HEK293 (cell line): Measurements from ENCODE around the gene MCFD2.

Source experiments
- CTCF ChIA-PET: fragments of 350-600 bp; formaldehyde crosslinking; extraction: SDS; loops from one replicate; lab custom pipeline; 2021; ENCODE audit warnings: antibody characterized with exemption; lab: Yijun Ruan, JAX
- POLR2A ChIA-PET: fragments of 300-600 bp; formaldehyde crosslinking; extraction: SDS; loops from one replicate; lab custom pipeline; 2020; ENCODE audit warnings: antibody characterized with exemption, inconsistent platforms; lab: Yijun Ruan, JAX
- H3K27ac ChIP-seq: fragments of 200-500 bp; sonication (Bioruptor generic); 2 replicates; pipeline ENCODE4 v1.5.1; 2014; ENCODE audit warnings: low read depth, low read length, control low read depth, inconsistent platforms; ENCODE audit errors: extremely low read depth
- H3K36me3 ChIP-seq, 2 experiments: fragments of 200-500 bp in 1 of 2; sonication (Bioruptor generic) in 1 of 2; 1 replicate in 1 of 2; 2 replicates in 1 of 2; pipeline ENCODE4 v1.5.1; 2014 to 2017; ENCODE audit warnings: inconsistent platforms in 2 of 2, low read length in 2 of 2; ENCODE audit not compliant: control insufficient read depth in 2 of 2, insufficient read depth in 1 of 2
- H3K4me1 ChIP-seq: fragments of 200-500 bp; sonication (Bioruptor generic); 2 replicates; pipeline ENCODE4 v1.5.1; 2014; ENCODE audit warnings: mild to moderate bottlenecking, low read length, inconsistent platforms; ENCODE audit not compliant: control insufficient read depth, insufficient read depth
- H3K4me3 ChIP-seq: 2 replicates; pipeline ENCODE4 v1.5.1; 2011; ENCODE audit warnings: low read depth, mild to moderate bottlenecking, control low read depth, low read length, moderate library complexity
- H3K9me3 ChIP-seq: fragments of 200-500 bp; sonication (Bioruptor generic); 2 replicates; pipeline ENCODE4 v1.5.1; 2014; ENCODE audit warnings: low read depth, low read length, inconsistent platforms; ENCODE audit not compliant: control insufficient read depth, insufficient read depth
- CTCF ChIP-seq: fragments of 450-650 bp; formaldehyde crosslinking; IDR thresholded peaks from 2 replicates; pipeline ENCODE4 v1.5.1; 2016; ENCODE audit warnings: missing biosample characterization, missing genetic modification characterization
- GFI1B ChIP-seq: fragments of 450-650 bp; formaldehyde crosslinking; IDR thresholded peaks from 2 replicates; pipeline ENCODE4 v1.5.1; 2016; ENCODE audit warnings: missing biosample characterization, missing genetic modification characterization
- GLIS1 ChIP-seq: fragments of 450-650 bp; formaldehyde crosslinking; IDR thresholded peaks from 2 replicates; pipeline ENCODE4 v1.5.1; 2016; ENCODE audit warnings: missing biosample characterization, missing genetic modification characterization
- HOXA7 ChIP-seq: sonication (generic); formaldehyde crosslinking; IDR thresholded peaks from 2 replicates; pipeline ENCODE4 v1.8.1; 2022; ENCODE audit warnings: missing genetic modification reagents, borderline replicate concordance
- MZF1 ChIP-seq: fragments of 450-650 bp; formaldehyde crosslinking; IDR thresholded peaks from 2 replicates; pipeline ENCODE4 v1.5.1; 2017; ENCODE audit warnings: missing biosample characterization, missing genetic modification characterization, borderline replicate concordance
- OSR2 ChIP-seq: fragments of 450-650 bp; formaldehyde crosslinking; IDR thresholded peaks from 2 replicates; pipeline ENCODE4 v1.5.1; 2016; ENCODE audit warnings: missing biosample characterization, missing genetic modification characterization
- PRDM1 ChIP-seq: fragments of 450-650 bp; formaldehyde crosslinking; IDR thresholded peaks from 2 replicates; pipeline ENCODE4; 2016; ENCODE audit warnings: missing biosample characterization, missing genetic modification characterization
- RBAK ChIP-seq: fragments of 450-650 bp; formaldehyde crosslinking; IDR thresholded peaks from 2 replicates; pipeline ENCODE4 v1.5.1; 2016; ENCODE audit warnings: missing biosample characterization, missing genetic modification characterization
- REPIN1 ChIP-seq: fragments of 450-650 bp; formaldehyde crosslinking; IDR thresholded peaks from 2 replicates; pipeline ENCODE4 v1.5.1; 2017; ENCODE audit warnings: missing biosample characterization, missing genetic modification characterization, low read depth
- ZBTB1 ChIP-seq: fragments of 450-650 bp; formaldehyde crosslinking; IDR thresholded peaks from 2 replicates; pipeline ENCODE4 v1.5.1; 2016; ENCODE audit warnings: missing biosample characterization, missing genetic modification characterization
- ZBTB8A ChIP-seq: fragments of 450-650 bp; formaldehyde crosslinking; IDR thresholded peaks from 2 replicates; pipeline ENCODE4 v1.5.1; 2016; ENCODE audit warnings: missing biosample characterization, missing genetic modification characterization
- ZNF138 ChIP-seq: fragments of 450-650 bp; formaldehyde crosslinking; IDR thresholded peaks from 2 replicates; pipeline ENCODE4 v1.5.1; 2016; ENCODE audit warnings: missing biosample characterization, missing genetic modification characterization, borderline replicate concordance
- ZNF157 ChIP-seq: fragments of 450-650 bp; formaldehyde crosslinking; IDR thresholded peaks from 2 replicates; pipeline ENCODE4 v1.5.1; 2016; ENCODE audit warnings: missing biosample characterization, missing genetic modification characterization
- ZNF2 ChIP-seq: fragments of 450-650 bp; formaldehyde crosslinking; IDR thresholded peaks from 2 replicates; pipeline ENCODE4 v1.5.1; 2016; ENCODE audit warnings: missing biosample characterization, missing genetic modification characterization
- ZNF24 ChIP-seq: fragments of 450-650 bp; formaldehyde crosslinking; IDR thresholded peaks from 2 replicates; pipeline ENCODE4 v1.5.1; 2016; ENCODE audit warnings: missing biosample characterization, missing genetic modification characterization
- ZNF350 ChIP-seq: fragments of 450-650 bp; formaldehyde crosslinking; IDR thresholded peaks from 2 replicates; pipeline ENCODE4 v1.5.0; 2017; ENCODE audit warnings: missing biosample characterization, mild to moderate bottlenecking, missing genetic modification characterization
- ZNF426 ChIP-seq: fragments of 450-650 bp; formaldehyde crosslinking; IDR thresholded peaks from 2 replicates; pipeline ENCODE4 v1.5.1; 2017; ENCODE audit warnings: missing biosample characterization, missing genetic modification characterization, mild to moderate bottlenecking, inconsistent platforms, moderate library complexity
- ZNF433 ChIP-seq: fragments of 450-650 bp; formaldehyde crosslinking; IDR thresholded peaks from 2 replicates; pipeline ENCODE4 v1.5.1; 2016; ENCODE audit warnings: missing biosample characterization, missing genetic modification characterization, low read depth
- ZNF530 ChIP-seq: fragments of 450-650 bp; formaldehyde crosslinking; IDR thresholded peaks from 2 replicates; pipeline ENCODE4 v1.5.1; 2016; ENCODE audit warnings: low read depth, missing biosample characterization, missing genetic modification characterization
- ZNF580 ChIP-seq: fragments of 450-650 bp; formaldehyde crosslinking; IDR thresholded peaks from 2 replicates; pipeline ENCODE4 v1.5.1; 2016; ENCODE audit warnings: missing biosample characterization, missing genetic modification characterization
- ZNF596 ChIP-seq: fragments of 450-650 bp; IDR thresholded peaks from 2 replicates; pipeline ENCODE4 v1.5.0; 2018; ENCODE audit warnings: missing biosample characterization, mild to moderate bottlenecking, missing genetic modification characterization, moderate library complexity
- ZNF624 ChIP-seq: fragments of 450-650 bp; formaldehyde crosslinking; IDR thresholded peaks from 2 replicates; pipeline ENCODE4 v1.5.1; 2017; ENCODE audit warnings: missing biosample characterization, missing genetic modification characterization
- ZNF658 ChIP-seq: fragments of 450-650 bp; formaldehyde crosslinking; IDR thresholded peaks from 2 replicates; pipeline ENCODE4; 2016; ENCODE audit warnings: missing biosample characterization, missing genetic modification characterization
- ZNF747 ChIP-seq: fragments of 450-650 bp; formaldehyde crosslinking; IDR thresholded peaks from 2 replicates; pipeline ENCODE4 v1.5.1; 2016; ENCODE audit warnings: missing biosample characterization, missing genetic modification characterization
- ZNF777 ChIP-seq: fragments of 450-650 bp; formaldehyde crosslinking; IDR thresholded peaks from 2 replicates; pipeline ENCODE4 v1.5.1; 2017; ENCODE audit warnings: missing biosample characterization, missing genetic modification characterization, borderline replicate concordance
- ZNF792 ChIP-seq: fragments of 450-650 bp; formaldehyde crosslinking; IDR thresholded peaks from 2 replicates; pipeline ENCODE4 v1.5.1; 2016; ENCODE audit warnings: missing biosample characterization, missing genetic modification characterization
- ZNF843 ChIP-seq: fragments of 450-650 bp; formaldehyde crosslinking; IDR thresholded peaks from 2 replicates; pipeline ENCODE4 v1.5.1; 2016; ENCODE audit warnings: missing biosample characterization, missing genetic modification characterization
- ZSCAN16 ChIP-seq: fragments of 450-650 bp; formaldehyde crosslinking; IDR thresholded peaks from 2 replicates; pipeline ENCODE4 v1.5.1; 2016; ENCODE audit warnings: missing biosample characterization, missing genetic modification characterization
- ZSCAN30 ChIP-seq: fragments of 450-650 bp; IDR thresholded peaks from 2 replicates; pipeline ENCODE4 v1.5.1; 2018; ENCODE audit warnings: missing biosample characterization, mild to moderate bottlenecking, missing genetic modification characterization, moderate library complexity
- TF ChIP-seq, protein P1 (sequence below): fragments of 450-650 bp; formaldehyde crosslinking; IDR thresholded peaks from 2 replicates; pipeline ENCODE4 v1.5.1; 2016; ENCODE audit warnings: missing biosample characterization, missing genetic modification characterization

Gene MCFD2

GRCh38 chr2:46909771-46910419, 5.7 kb downstream of the MCFD2 start (continued):
- TF ChIP-seq, protein P1, sequence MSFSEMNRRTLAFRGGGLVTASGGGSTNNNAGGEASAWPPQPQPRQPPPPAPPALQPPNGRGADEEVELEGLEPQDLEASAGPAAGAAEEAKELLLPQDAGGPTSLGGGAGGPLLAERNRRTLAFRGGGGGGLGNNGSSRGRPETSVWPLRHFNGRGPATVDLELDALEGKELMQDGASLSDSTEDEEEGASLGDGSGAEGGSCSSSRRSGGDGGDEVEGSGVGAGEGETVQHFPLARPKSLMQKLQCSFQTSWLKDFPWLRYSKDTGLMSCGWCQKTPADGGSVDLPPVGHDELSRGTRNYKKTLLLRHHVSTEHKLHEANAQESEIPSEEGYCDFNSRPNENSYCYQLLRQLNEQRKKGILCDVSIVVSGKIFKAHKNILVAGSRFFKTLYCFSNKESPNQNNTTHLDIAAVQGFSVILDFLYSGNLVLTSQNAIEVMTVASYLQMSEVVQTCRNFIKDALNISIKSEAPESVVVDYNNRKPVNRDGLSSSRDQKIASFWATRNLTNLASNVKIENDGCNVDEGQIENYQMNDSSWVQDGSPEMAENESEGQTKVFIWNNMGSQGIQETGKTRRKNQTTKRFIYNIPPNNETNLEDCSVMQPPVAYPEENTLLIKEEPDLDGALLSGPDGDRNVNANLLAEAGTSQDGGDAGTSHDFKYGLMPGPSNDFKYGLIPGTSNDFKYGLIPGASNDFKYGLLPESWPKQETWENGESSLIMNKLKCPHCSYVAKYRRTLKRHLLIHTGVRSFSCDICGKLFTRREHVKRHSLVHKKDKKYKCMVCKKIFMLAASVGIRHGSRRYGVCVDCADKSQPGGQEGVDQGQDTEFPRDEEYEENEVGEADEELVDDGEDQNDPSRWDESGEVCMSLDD (tag by site-specific recombination): no peak
- TF ChIP-seq ZNF843 (tag by site-specific recombination) (no peak), OSR2 (peak; percentile 32; the same call in 1 of the 2 replicates), RBAK (tag by site-specific recombination) (no peak), GLIS1 (tag by site-specific recombination) (peak; percentile 80), ZNF2 (tag by site-specific recombination) (no peak), ZNF350 (tag by site-specific recombination) (no peak), MZF1 (tag by site-specific recombination) (no peak), ZNF747 (no peak), ZNF658 (tag by site-specific recombination) (no peak), ZNF596 (tag by site-specific recombination) (no peak), ZNF24 (tag by site-specific recombination) (peak; percentile 21; the same call in 1 of the 2 replicates), ZBTB8A (tag by site-specific recombination) (no peak), ZNF138 (no peak), ZSCAN30 (tag by site-specific recombination) (no peak), ZNF580 (no peak), GFI1B (tag by site-specific recombination) (no peak), ZNF426 (no peak), ZNF624 (tag by site-specific recombination) (no peak), REPIN1 (no peak), PRDM1 (tag by site-specific recombination) (peak; percentile 73), ZSCAN16 (tag by site-specific recombination) (no peak), ZNF157 (tag by site-specific recombination) (no peak), ZNF433 (tag by site-specific recombination) (no peak), ZNF530 (tag by site-specific recombination) (no peak)

GRCh38 chr2:46909150-46909549, 6.5 kb downstream of the MCFD2 start:
- peaks cover under 1% of the 10 kb centered on the region for H3K4me1 ChIP-seq
- POLR2A ChIA-PET: interaction anchor here (0.5 kb wide), 1 partner anchor 446 kb away, joined by 7 read pairs; no protein-coding TSS in a partner anchor

More at GRCh38 chr2:46909150-46909549, 6.5 kb downstream of the MCFD2 start:
- Histone ChIP-seq H3K4me3 (no peak overlapping the region), H3K9me3 (no peaks in the 10 kb centered on the region), H3K27ac (no peak overlapping the region), H3K36me3 (peaks cover 50 to 84% of the 10 kb centered on the region in 2 experiments)
- TF ChIP-seq ZBTB1 (tag by site-specific recombination): no peak
- no peak for TF ChIP-seq CTCF (tag by site-specific recombination)
- no peak for TF ChIP-seq ZNF792
- TF ChIP-seq HOXA7 (CRISPR knock-in tag): no peak
- no peak for TF ChIP-seq ZSCAN16 (tag by site-specific recombination)
- TF ChIP-seq ZNF777 (tag by site-specific recombination): no peak
- CTCF ChIA-PET: interaction anchor here (1.3 to 2.0 kb wide), 2 partner anchors 9 to 21 kb away, joined by 4 to 7 read pairs; no protein-coding TSS in a partner anchor
